Measurements from ENCODE around the gene NTN4.
"Not testable (repeated sequence)": the region's sequence is repeated elsewhere in the genome, so short reads cannot be mapped to it uniquely, and the experiment has no call there.

Gene NTN4

GRCh38 chr12:95755261-95755865, 35.2 kb downstream of the NTN4 start:
- no peak for DNase-seq (ENCODE audit: low read depth in 2 of 2)

GRCh38 chr12:95746062-95746461, 44.5 kb downstream of the NTN4 start:
- DNase-seq (ENCODE audit: low read depth in 2 of 2), result not testable (repeated sequence)

- no peak for DNase-seq (ENCODE audit: low read depth in 2 of 2)
Observed at GRCh38 chr12:95742586-95742985, 48.0 kb downstream of the NTN4 start.

GRCh38 chr12:95741635-95742034, 48.9 kb downstream of the NTN4 start:
- DNase-seq (ENCODE audit: low read depth in 2 of 2), result no peak

GRCh38 chr12:95740751-95741150, 49.8 kb downstream of the NTN4 start:
- no peak for DNase-seq (ENCODE audit: low read depth in 2 of 2)

GRCh38 chr12:95739561-95740313, 50.8 kb downstream of the NTN4 start:
- no peak for DNase-seq (ENCODE audit: low read depth in 2 of 2)

GRCh38 chr12:95738024-95738611, 52.4 kb downstream of the NTN4 start:
- DNase-seq (ENCODE audit: low read depth in 2 of 2), result no peak

GRCh38 chr12:95736631-95737030, 53.9 kb downstream of the NTN4 start:
- DNase-seq (ENCODE audit: low read depth in 2 of 2), result no peak

GRCh38 chr12:95735728-95736127, 54.8 kb downstream of the NTN4 start:
- DNase-seq (ENCODE audit: low read depth in 2 of 2), result not testable (repeated sequence)

GRCh38 chr12:95733141-95733825, 57.3 kb downstream of the NTN4 start:
- DNase-seq (ENCODE audit: low read depth in 2 of 2), result peak; percentile 56 to 65

- no peak for DNase-seq (ENCODE audit: low read depth in 2 of 2)
Observed at GRCh38 chr12:95731519-95731958, 59.0 kb downstream of the NTN4 start.

GRCh38 chr12:95730457-95730856, 60.1 kb downstream of the NTN4 start:
- no peak for DNase-seq (ENCODE audit: low read depth in 2 of 2)

- no peak for DNase-seq (ENCODE audit: low read depth in 2 of 2)
Observed at GRCh38 chr12:95726903-95727302, 63.7 kb downstream of the NTN4 start.

GRCh38 chr12:95724767-95725166, 65.8 kb downstream of the NTN4 start:
- DNase-seq (ENCODE audit: low read depth in 2 of 2), result no peak

GRCh38 chr12:95723693-95724384, 66.7 kb downstream of the NTN4 start:
- peak in 1 of 2 experiments; percentile 12 for DNase-seq (ENCODE audit: low read depth in 2 of 2)

GRCh38 chr12:95721320-95721719, 69.2 kb downstream of the NTN4 start:
- no peak for DNase-seq (ENCODE audit: low read depth in 2 of 2)

GRCh38 chr12:95720146-95720545, 70.4 kb downstream of the NTN4 start:
- no peak for DNase-seq (ENCODE audit: low read depth in 2 of 2)

- DNase-seq (ENCODE audit: low read depth in 2 of 2), result no peak
Observed at GRCh38 chr12:95718772-95719171, 71.8 kb downstream of the NTN4 start.

GRCh38 chr12:95718006-95718431, 72.5 kb downstream of the NTN4 start:
- DNase-seq (ENCODE audit: low read depth in 2 of 2), result no peak

- no peak for DNase-seq (ENCODE audit: low read depth in 2 of 2)
Observed at GRCh38 chr12:95717316-95717928, 73.1 kb downstream of the NTN4 start.

- no peak for DNase-seq (ENCODE audit: low read depth in 2 of 2)
Observed at GRCh38 chr12:95715177-95715576, 75.4 kb downstream of the NTN4 start.
